ENCODE data around the gene CCDC24.

Gene CCDC24

GRCh38 chr1:44040418-44040817 is 49.0 kb downstream of the CCDC24 start:
- no peak for DNase-seq (ENCODE audit: low spot score)

GRCh38 chr1:44040846-44041245 is 49.4 kb downstream of the CCDC24 start:
- no peak for DNase-seq (ENCODE audit: low spot score)

DNA sequence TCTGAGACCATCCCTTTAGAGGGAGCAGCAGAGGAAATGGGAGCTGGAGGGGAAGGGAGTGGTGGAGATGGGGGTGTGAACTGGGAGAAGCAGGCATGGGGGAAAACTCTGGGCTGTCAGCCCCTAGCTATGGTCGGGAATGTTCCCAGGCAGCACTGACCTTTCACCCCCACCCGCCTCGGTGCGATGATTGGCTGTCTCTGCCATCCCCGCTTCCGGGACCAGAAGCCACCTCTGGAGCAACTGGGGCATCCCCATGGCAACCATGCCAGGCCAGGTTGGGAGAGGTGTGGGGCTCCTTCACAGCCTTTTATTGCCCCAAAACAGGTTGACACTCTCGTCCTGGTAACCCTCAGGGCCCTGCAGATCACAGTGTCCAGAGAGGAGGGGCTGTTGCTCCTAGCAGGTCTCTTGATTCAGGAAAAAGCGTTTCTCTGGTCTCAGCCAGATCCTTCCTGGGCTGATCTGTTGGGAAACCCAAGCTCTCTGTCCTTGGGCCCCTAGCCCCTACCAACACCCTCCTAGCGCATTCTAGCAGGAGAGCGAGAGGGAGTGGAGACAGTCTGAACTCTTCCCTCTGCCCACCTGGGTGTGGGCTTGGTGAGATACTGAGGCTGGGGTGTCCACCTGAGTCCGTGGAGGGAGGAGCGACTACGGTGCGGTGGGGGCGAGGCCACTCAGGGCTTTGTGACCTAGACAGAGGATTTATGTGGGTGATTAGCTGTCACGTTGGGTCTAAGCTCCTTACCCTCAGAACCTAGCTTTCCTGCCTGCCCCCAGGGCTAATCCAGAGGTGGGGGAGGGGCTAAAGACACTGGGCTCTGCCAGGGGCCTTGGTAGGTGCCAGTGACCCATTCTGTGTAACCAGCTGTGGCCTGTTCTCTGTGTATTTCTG is 52.0 kb downstream of the CCDC24 start:
- no peak for DNase-seq (ENCODE audit: low spot score)

DNA sequence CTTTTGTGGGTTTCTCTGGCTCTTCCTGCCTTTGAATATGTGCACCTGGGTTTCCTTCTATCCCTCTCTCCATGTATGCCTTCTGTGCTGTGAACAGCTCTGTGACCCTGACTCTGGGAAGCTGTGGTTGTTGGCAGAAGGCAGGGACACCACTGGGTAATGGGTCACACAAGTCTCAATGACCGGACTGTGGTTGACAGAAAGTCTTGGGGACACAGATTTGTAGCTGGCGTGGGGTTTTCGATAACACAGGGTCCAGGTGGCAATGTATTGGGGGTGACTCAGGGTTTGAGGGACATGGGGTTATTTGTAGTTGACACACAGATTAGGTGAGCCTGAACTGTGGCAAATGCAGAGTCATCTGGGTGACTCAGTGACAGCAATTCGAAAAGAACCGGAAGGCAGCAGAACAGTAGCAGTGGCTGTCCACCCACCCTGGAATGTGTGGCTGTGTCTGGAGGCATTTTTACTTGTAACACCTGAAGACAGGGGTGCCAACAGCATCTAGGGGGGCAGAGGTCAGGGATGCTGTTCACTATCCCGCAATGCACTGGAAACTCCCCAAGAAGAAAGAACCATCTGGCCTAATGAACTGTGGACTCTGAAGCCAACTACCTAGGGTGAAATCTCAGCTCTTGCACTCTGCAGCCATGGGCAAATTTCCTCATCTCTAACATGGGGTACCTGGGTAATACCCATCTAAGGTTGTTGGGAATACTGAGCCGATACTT is 52.8 kb downstream of the CCDC24 start:
- DNase-seq (ENCODE audit: low spot score): peak; percentile 38

DNA sequence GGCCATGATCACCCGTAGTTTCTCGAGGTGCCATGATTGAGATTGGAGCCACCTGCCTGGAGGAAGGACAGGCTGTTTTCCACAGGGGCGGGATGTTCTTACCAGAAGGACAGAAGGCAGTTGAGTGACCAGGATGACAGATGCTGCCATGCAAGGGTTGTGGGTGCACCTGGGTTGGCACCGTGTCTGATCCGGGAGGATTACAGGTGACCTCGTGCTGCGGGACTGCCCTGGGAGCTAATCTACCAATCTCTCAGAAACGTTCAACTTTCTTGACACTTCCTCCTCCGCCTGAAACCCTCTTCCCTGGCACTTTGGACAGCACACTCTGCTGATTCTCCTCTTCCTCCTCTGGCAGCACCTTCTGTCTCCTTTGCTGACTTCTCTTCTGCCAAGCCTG is 53.7 kb downstream of the CCDC24 start:
- DNase-seq (ENCODE audit: low spot score): no peak

Data from AG08395 (cell line).